ENCODE data around the gene ATF4.

GRCh38 chr22:39478441-39478850 lies 41.9 kb upstream of the ATF4 start:
- TF ChIP-seq CTCF (IDR thresholded peaks at IDR 0.05; ENCODE audit: low read depth, low read length, poor library complexity, severe bottlenecking) (no peak), EZH2phosphoT487 (IDR thresholded peaks at IDR 0.05; ENCODE audit: borderline replicate concordance, low read length) (no peak)

Data from DOHH2 (cell line).